ENCODE measurements around the gene CERS6.
"Not testable (repeated sequence)": the region's sequence is repeated elsewhere in the genome, so short reads cannot be mapped to it uniquely, and the experiment has no call there.

CERS6 gene

DNA sequence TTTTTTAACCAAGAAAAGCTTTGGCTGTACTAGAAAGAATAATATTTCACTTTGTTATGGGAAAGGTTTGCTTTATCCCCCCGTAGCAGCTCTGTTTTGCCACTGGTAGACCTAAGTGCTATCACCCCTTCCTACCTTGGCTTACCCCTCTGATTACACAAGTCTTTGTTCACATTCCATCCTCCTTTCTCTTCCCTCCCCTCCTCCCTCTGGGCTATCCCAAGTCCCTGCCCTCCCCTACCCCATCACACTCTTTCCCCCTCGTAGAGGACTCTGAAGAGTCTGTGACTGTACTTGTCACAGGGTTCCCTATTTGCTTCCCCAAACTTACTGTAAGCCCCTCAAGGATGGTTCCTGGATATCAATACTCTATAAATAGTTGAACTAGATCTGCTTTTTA lies 193.5 kb downstream of the CERS6 start:
- no peak for DNase-seq

GRCh38 chr2:168650139-168650538 lies 194.1 kb downstream of the CERS6 start:
- DNase-seq = no peak

- no peak for DNase-seq
Observed at GRCh38 chr2:168650781-168651180, 194.7 kb downstream of the CERS6 start.

- DNase-seq = no peak
Observed at GRCh38 chr2:168652997-168653921, 197.2 kb downstream of the CERS6 start.

DNA sequence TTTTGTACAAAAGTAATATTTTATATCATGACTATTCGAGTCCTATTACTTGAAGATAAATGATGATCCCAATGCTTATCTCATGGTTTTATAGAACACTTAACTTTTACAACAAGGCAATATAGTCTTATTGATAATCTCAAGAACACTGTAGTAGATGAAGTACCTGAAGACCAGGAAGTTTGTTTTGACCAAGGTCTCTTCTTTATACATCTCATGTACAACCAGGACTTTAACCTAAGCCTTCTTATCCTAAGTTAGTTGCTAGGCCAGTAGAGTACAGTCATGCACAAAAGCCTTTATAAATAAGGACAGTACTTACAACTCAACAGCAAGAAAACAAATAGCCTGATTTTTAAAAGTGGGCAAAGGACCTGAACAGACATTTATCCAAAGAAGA lies 198.6 kb downstream of the CERS6 start:
- DNase-seq = no peak

GRCh38 chr2:168655207-168655606 lies 199.1 kb downstream of the CERS6 start:
- no peak for DNase-seq

- not testable (repeated sequence) for DNase-seq
Observed at GRCh38 chr2:168657378-168657777, 201.3 kb downstream of the CERS6 start.

- DNase-seq = no peak
Observed at GRCh38 chr2:168658706-168659105, 202.6 kb downstream of the CERS6 start.

DNA sequence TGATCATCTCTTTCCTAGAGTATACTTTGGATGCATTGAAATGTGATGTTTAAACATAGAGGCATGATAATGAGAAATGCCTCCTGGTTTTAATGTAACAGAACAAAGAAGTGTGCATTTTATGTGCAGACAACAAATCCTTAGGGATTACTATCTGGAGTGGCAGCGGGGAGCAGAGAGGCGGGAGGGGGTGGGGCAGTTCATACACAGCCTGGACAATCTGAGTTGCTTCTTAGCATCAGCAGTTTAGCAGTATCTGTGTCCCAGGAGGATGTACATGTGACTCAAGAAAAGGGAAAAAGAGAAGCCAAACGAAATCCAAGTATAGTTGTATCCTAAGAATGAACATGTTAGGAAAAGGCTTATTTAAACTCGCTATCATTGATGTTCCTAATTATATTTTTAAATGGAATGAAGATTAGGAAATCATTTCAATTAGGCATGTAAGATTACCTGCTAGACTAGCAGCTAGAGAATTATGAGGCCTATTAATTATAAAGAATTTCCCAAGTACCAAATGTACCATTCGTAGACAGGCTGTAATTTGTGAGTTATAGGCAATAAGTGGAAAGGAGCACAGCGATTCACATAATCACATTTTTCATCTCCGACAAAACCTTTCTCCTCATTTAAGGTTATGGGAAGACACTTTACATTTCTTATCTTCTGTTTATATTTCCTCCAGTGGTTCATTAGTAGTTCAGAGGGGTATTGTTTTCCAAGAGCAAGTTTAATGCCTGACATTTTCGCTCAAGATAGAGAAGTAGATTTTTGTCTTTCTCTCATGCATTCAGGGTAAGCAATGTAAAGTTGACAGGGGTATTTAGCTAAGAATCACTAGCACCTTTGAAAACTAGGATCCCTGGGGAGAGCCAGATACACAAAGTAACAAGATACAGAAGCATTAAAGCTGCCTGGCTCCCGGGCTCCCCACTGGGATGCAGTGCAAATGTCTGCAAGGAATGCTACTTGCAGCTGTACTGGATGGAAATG lies 205.1 kb downstream of the CERS6 start:
- DNase-seq = no peak

DNA sequence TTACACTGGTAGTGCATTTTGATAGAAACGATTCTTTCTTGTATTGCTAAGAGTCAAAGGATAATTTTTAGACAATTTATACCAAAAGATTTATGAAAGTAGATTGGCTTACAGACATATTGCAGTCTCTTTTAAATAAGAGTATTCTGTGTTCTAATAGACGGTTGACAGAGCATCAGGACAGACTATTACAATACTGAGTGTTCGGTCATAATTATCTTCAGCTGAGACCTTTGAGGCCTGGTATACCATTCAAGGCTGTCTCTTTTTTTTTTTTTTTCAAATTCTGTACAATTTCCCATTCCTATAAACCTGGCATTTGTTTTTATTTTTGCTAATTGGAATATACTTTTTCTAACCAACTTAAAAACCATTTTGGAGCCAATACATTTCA lies 205.8 kb downstream of the CERS6 start:
- DNase-seq = no peak

- DNase-seq = no peak
Observed at GRCh38 chr2:168662651-168663208, 206.7 kb downstream of the CERS6 start.

- no peak for DNase-seq
Observed at GRCh38 chr2:168663993-168664392, 207.9 kb downstream of the CERS6 start.

- DNase-seq = not testable (repeated sequence)
Observed at GRCh38 chr2:168664715-168665114, 208.6 kb downstream of the CERS6 start.

DNA sequence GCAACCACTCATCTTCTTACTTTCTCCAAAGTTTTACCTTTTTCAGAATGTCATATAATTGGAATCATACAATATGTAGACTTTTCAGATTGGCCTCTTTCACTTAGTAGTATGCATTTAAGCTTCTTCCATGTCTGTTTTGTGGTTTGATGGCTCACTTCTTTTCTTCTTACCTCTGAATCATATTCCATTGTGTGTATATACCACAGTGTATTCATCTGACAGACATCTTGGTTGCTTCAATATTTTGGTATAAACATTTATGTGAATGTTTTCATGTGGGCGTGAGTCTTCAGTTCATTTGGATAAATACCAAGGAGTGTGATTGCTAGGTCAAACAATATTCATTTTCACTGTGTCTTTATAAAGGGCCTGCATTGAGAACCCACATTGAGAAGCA lies 210.3 kb downstream of the CERS6 start:
- DNase-seq = no peak

DNA sequence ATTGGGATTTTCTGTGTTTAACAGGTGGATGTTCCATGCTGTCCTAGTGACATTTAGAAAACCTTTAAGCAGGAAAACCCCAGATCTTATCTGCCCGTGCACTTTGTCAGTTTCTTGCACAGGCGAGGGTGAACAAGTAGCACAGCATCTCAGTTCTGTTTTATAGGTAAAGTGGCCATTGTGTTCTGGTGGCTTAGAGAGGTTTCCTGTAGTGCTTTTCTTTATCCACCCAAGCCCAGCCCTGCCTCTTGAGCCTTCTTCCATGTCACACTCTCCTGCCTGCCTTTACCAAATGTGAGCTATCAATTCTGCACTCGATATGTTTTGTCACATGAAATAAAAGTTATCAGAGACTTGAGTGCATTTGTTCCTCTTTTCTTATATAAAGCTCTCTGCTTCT lies 211.1 kb downstream of the CERS6 start:
- no peak for DNase-seq

GRCh38 chr2:168669151-168669550 lies 213.1 kb downstream of the CERS6 start:
- DNase-seq = no peak

- no peak for DNase-seq
Observed at GRCh38 chr2:168670478-168670877, 214.4 kb downstream of the CERS6 start.

GRCh38 chr2:168671932-168672331 lies 215.9 kb downstream of the CERS6 start:
- DNase-seq = no peak

- no peak for DNase-seq
Observed at GRCh38 chr2:168673265-168674189, 217.5 kb downstream of the CERS6 start.

GRCh38 chr2:168678153-168678853 lies 222.2 kb downstream of the CERS6 start:
- DNase-seq = no peak

GRCh38 chr2:168679081-168679480 lies 223.0 kb downstream of the CERS6 start:
- DNase-seq = no peak
